ENCODE measurements around the gene PIGL. TPM values are rescaled to one million over a fixed set of nuclear protein-coding genes. Genes with fewer than 3 reads are reported as not detected.

Gene PIGL
- polyA plus RNA-seq, 2 donors: 13.3 to 21.5 TPM

- no peaks in the 10 kb centered on the region for H3K27me3 ChIP-seq (ENCODE audit: control insufficient read depth in 1 of 2, insufficient read depth in 2 of 2, low read length in 2 of 2)
- no peak overlapping the region for H3K4me3 ChIP-seq (ENCODE audit: low read depth in 1 of 2, low read length in 2 of 2)
- 85 to 87% methylated on average over 16 of the region's 16 CpGs for WGBS, 2 donors
- no peaks in the 10 kb centered on the region for H3K9me3 ChIP-seq (ENCODE audit: control insufficient read depth in 2 of 2, insufficient read depth in 1 of 2, low read depth in 1 of 2, low read length in 1 of 2)
- H3K36me3 ChIP-seq (ENCODE audit: control insufficient read depth in 2 of 2, insufficient read depth in 2 of 2, low read length in 1 of 2): no peaks in the 10 kb centered on the region
- H3K27ac ChIP-seq (ENCODE audit: low read depth in 2 of 2, low read length in 1 of 2): no peak overlapping the region
- no peaks in the 10 kb centered on the region for H3K4me1 ChIP-seq (ENCODE audit: control insufficient read depth in 2 of 2, insufficient read depth in 2 of 2, low read length in 1 of 2)
Observed at GRCh38 chr17:16374146-16374938, 157.3 kb downstream of the PIGL start.

Other genes starting within 250 kb of the PIGL start
- gene ZSWIM7, start 217.5 kb upstream of the PIGL start, polyA plus RNA-seq: 10 to 100 TPM; 13.9 to 15.6 TPM
- 10 to 100 TPM; 10.3 to 13.9 TPM for gene TTC19, start 217.4 kb upstream of the PIGL start, polyA plus RNA-seq
- 10 to 100 TPM; 31.5 to 41.3 TPM for gene NCOR1, start 1.7 kb upstream of the PIGL start, polyA plus RNA-seq
- 1 to 10 TPM; 1.3 to 2.8 TPM for gene CENPV, start 136.3 kb downstream of the PIGL start, polyA plus RNA-seq
- 100 to 1,000 TPM; 260 to 626 TPM for gene UBB, start 163.9 kb downstream of the PIGL start, polyA plus RNA-seq
- 1 to 10 TPM; 2.7 to 2.8 TPM for gene TRPV2, start 198.4 kb downstream of the PIGL start, polyA plus RNA-seq